ENCODE results near the gene TNK2.
"Not testable (repeated sequence)": the region's sequence is repeated elsewhere in the genome, so short reads cannot be mapped to it uniquely, and the experiment has no call there.

The TNK2 gene

GRCh38 chr3:195933044-195933430 lies 24.7 kb upstream of the TNK2 start:
- not testable (repeated sequence) for H3K27ac ChIP-seq (ENCODE audit: low read depth, low read length); H3K4me2 ChIP-seq (ENCODE audit: low read depth, low read length, poor library complexity, severe bottlenecking)

GRCh38 chr3:195932418-195933043 lies 24.2 kb upstream of the TNK2 start:
- Histone ChIP-seq H3K27me3 (ENCODE audit: low read length) (no peaks in the 10 kb centered on the region), H4K20me1 (ENCODE audit: low read depth, low read length) (no peaks in the 10 kb centered on the region), H3K4me3 (ENCODE audit: insufficient read depth, low read length, poor library complexity, severe bottlenecking) (no peak overlapping the region), H2AFZ (ENCODE audit: low read depth, low read length, severe bottlenecking) (no peak overlapping the region), H3K27ac (ENCODE audit: low read depth, low read length) (no peak overlapping the region), H3K79me2 (ENCODE audit: insufficient read depth, low read length) (no peaks in the 10 kb centered on the region), H3K9ac (ENCODE audit: low read length) (no peak overlapping the region), H3K9me3 (ENCODE audit: insufficient read depth, low read length) (no peaks in the 10 kb centered on the region), H3K9me2 (replicated peaks; ENCODE audit: insufficient read depth, low read length) (no peaks in the 10 kb centered on the region), H3K4me2 (ENCODE audit: low read depth, low read length, poor library complexity, severe bottlenecking) (no peak overlapping the region), H3K36me3 (ENCODE audit: low read length) (no peaks in the 10 kb centered on the region), H3F3A (ENCODE audit: insufficient read depth) (no peaks in the 10 kb centered on the region; the same call in 1 of the 2 replicates)
- TF ChIP-seq CTCF (IDR thresholded peaks at IDR 0.05; ENCODE audit: insufficient read depth, low read length, poor library complexity, severe bottlenecking), result no peak
- TF ChIP-seq EZH2phosphoT487 (conservative IDR thresholded peaks at IDR 0.05; ENCODE audit: low read length), result no peak

More at GRCh38 chr3:195933044-195933430, 24.7 kb upstream of the TNK2 start:
- not testable (repeated sequence) for H3K9ac ChIP-seq (ENCODE audit: low read length); H4K20me1 ChIP-seq (ENCODE audit: low read depth, low read length); H3K4me3 ChIP-seq (ENCODE audit: insufficient read depth, low read length, poor library complexity, severe bottlenecking); H3K79me2 ChIP-seq (ENCODE audit: insufficient read depth, low read length); H3K36me3 ChIP-seq (ENCODE audit: low read length); H3K9me2 ChIP-seq (replicated peaks; ENCODE audit: insufficient read depth, low read length); H3K27me3 ChIP-seq (ENCODE audit: low read length); H3F3A ChIP-seq (ENCODE audit: insufficient read depth); H3K9me3 ChIP-seq (ENCODE audit: insufficient read depth, low read length); H2AFZ ChIP-seq (ENCODE audit: low read depth, low read length, severe bottlenecking)

- H2AFZ ChIP-seq (ENCODE audit: low read depth, low read length, severe bottlenecking), result no peak overlapping the region
- H3K27me3 ChIP-seq (ENCODE audit: low read length), result no peaks in the 10 kb centered on the region
- no peak overlapping the region for H3K4me2 ChIP-seq (ENCODE audit: low read depth, low read length, poor library complexity, severe bottlenecking)
- no peak overlapping the region for H3K4me3 ChIP-seq (ENCODE audit: insufficient read depth, low read length, poor library complexity, severe bottlenecking)
- H3K36me3 ChIP-seq (ENCODE audit: low read length), result no peaks in the 10 kb centered on the region
- no peak overlapping the region for H3K27ac ChIP-seq (ENCODE audit: low read depth, low read length)
- H3K9me3 ChIP-seq (ENCODE audit: insufficient read depth, low read length), result no peaks in the 10 kb centered on the region
- H3K9ac ChIP-seq (ENCODE audit: low read length), result no peak overlapping the region
- no peaks in the 10 kb centered on the region for H3K9me2 ChIP-seq (replicated peaks; ENCODE audit: insufficient read depth, low read length)
- no peaks in the 10 kb centered on the region for H4K20me1 ChIP-seq (ENCODE audit: low read depth, low read length)
- TF ChIP-seq CTCF (IDR thresholded peaks at IDR 0.05; ENCODE audit: insufficient read depth, low read length, poor library complexity, severe bottlenecking), result no peak
- TF ChIP-seq EZH2phosphoT487 (conservative IDR thresholded peaks at IDR 0.05; ENCODE audit: low read length), result no peak
- no peaks in the 10 kb centered on the region; the same call in 1 of the 2 replicates for H3F3A ChIP-seq (ENCODE audit: insufficient read depth)
- H3K79me2 ChIP-seq (ENCODE audit: insufficient read depth, low read length), result no peaks in the 10 kb centered on the region
These were observed 23.4 kb upstream of the TNK2 start for GRCh38 chr3:195931582-195932273.

GRCh38 chr3:195929452-195929851 lies 21.1 kb upstream of the TNK2 start:
- no peak overlapping the region for H3K9ac ChIP-seq (ENCODE audit: low read length)
- H3K27ac ChIP-seq (ENCODE audit: low read depth, low read length), result no peak overlapping the region
- no peaks in the 10 kb centered on the region for H3K9me3 ChIP-seq (ENCODE audit: insufficient read depth, low read length)
- H2AFZ ChIP-seq (ENCODE audit: low read depth, low read length, severe bottlenecking), result no peak overlapping the region
- no peaks in the 10 kb centered on the region for H4K20me1 ChIP-seq (ENCODE audit: low read depth, low read length)
- H3K36me3 ChIP-seq (ENCODE audit: low read length), result no peaks in the 10 kb centered on the region
- no peak overlapping the region for H3K4me3 ChIP-seq (ENCODE audit: insufficient read depth, low read length, poor library complexity, severe bottlenecking)
- H3K79me2 ChIP-seq (ENCODE audit: insufficient read depth, low read length), result no peaks in the 10 kb centered on the region
- no peaks in the 10 kb centered on the region for H3K27me3 ChIP-seq (ENCODE audit: low read length)
- H3K4me2 ChIP-seq (ENCODE audit: low read depth, low read length, poor library complexity, severe bottlenecking), result no peak overlapping the region
- no peaks in the 10 kb centered on the region for H3K9me2 ChIP-seq (replicated peaks; ENCODE audit: insufficient read depth, low read length)
- TF ChIP-seq CTCF (IDR thresholded peaks at IDR 0.05; ENCODE audit: insufficient read depth, low read length, poor library complexity, severe bottlenecking) (no peak), EZH2phosphoT487 (conservative IDR thresholded peaks at IDR 0.05; ENCODE audit: low read length) (no peak)
- H3F3A ChIP-seq (ENCODE audit: insufficient read depth), result no peaks in the 10 kb centered on the region; the same call in 1 of the 2 replicates
